Neuron (in vitro differentiated cells): ENCODE data around the gene SPSB4.
"Not testable (repeated sequence)": the region's sequence is repeated elsewhere in the genome, so short reads cannot be mapped to it uniquely, and the experiment has no call there.

ENCODE experiments used
- H2AFZ ChIP-seq: one replicate; pipeline ENCODE4 v1.6.1; 2013; ENCODE audit warnings: low read depth, mild to moderate bottlenecking, inconsistent platforms, low read length, moderate library complexity
- H3K27me3 ChIP-seq: one replicate; pipeline ENCODE4 v1.6.1; 2013; ENCODE audit warnings: low read length; ENCODE audit not compliant: insufficient read depth
- H3K36me3 ChIP-seq: one replicate; pipeline ENCODE4 v1.6.1; 2013; ENCODE audit warnings: low read length; ENCODE audit not compliant: insufficient read depth
- H3K4me1 ChIP-seq: one replicate; pipeline ENCODE4 v1.6.1; 2013; ENCODE audit warnings: low read length; ENCODE audit not compliant: insufficient read depth
- H3K4me3 ChIP-seq: 2 replicates; pipeline ENCODE4 v1.5.1; 2013; ENCODE audit warnings: mild to moderate bottlenecking, low read length, moderate library complexity
- H3K9me3 ChIP-seq: one replicate; pipeline ENCODE4 v1.6.1; 2013; ENCODE audit warnings: low read length

Gene SPSB4

GRCh38 chr3:141110322-141110721 lies 59.2 kb downstream of the SPSB4 start:
- H3K36me3 ChIP-seq = peaks cover 33% of the 10 kb centered on the region
- H2AFZ ChIP-seq = no peak overlapping the region

GRCh38 chr3:141111364-141112155 lies 60.4 kb downstream of the SPSB4 start:
- H2AFZ ChIP-seq = no peak overlapping the region
- peaks cover 33% of the 10 kb centered on the region for H3K36me3 ChIP-seq

More at GRCh38 chr3:141110322-141110721, 59.2 kb downstream of the SPSB4 start:
- Histone ChIP-seq H3K4me3 (no peak overlapping the region), H3K27me3 (no peaks in the 10 kb centered on the region), H3K4me1 (peaks cover 26% of the 10 kb centered on the region), H3K9me3 (peaks cover 16% of the 10 kb centered on the region)

GRCh38 chr3:141112686-141113297 lies 61.6 kb downstream of the SPSB4 start:
- Histone ChIP-seq H2AFZ (no peak overlapping the region), H3K9me3 (peaks cover 16% of the 10 kb centered on the region), H3K4me3 (no peak overlapping the region), H3K36me3 (peaks cover 33% of the 10 kb centered on the region), H3K27me3 (no peaks in the 10 kb centered on the region), H3K4me1 (peaks cover 20% of the 10 kb centered on the region)

More at GRCh38 chr3:141111364-141112155, 60.4 kb downstream of the SPSB4 start:
- Histone ChIP-seq H3K4me3 (no peak overlapping the region), H3K9me3 (peaks cover 16% of the 10 kb centered on the region), H3K27me3 (no peaks in the 10 kb centered on the region), H3K4me1 (peaks cover 23% of the 10 kb centered on the region)

GRCh38 chr3:141113680-141114079 lies 62.5 kb downstream of the SPSB4 start:
- H3K9me3 ChIP-seq = peaks cover 16% of the 10 kb centered on the region
- not testable (repeated sequence) for H3K27me3 ChIP-seq, H2AFZ ChIP-seq, H3K4me3 ChIP-seq
- H3K4me1 ChIP-seq = peaks cover 12% of the 10 kb centered on the region
- peaks cover 33% of the 10 kb centered on the region for H3K36me3 ChIP-seq

GRCh38 chr3:141114179-141114745 lies 63.1 kb downstream of the SPSB4 start:
- no peaks in the 10 kb centered on the region for H3K27me3 ChIP-seq
- H3K9me3 ChIP-seq = peaks cover 14% of the 10 kb centered on the region
- no peak overlapping the region for H3K4me3 ChIP-seq
- H3K4me1 ChIP-seq = peaks cover 7% of the 10 kb centered on the region
- no peak overlapping the region for H2AFZ ChIP-seq
- peaks cover 31% of the 10 kb centered on the region for H3K36me3 ChIP-seq

- Histone ChIP-seq H3K4me1 (peaks cover under 1% of the 10 kb centered on the region), H3K36me3 (peaks cover 24% of the 10 kb centered on the region), H2AFZ (no peak overlapping the region), H3K27me3 (no peaks in the 10 kb centered on the region), H3K4me3 (no peak overlapping the region), H3K9me3 (peaks cover 9% of the 10 kb centered on the region)
These were observed 63.8 kb downstream of the SPSB4 start for GRCh38 chr3:141114816-141115460.

GRCh38 chr3:141115789-141116541 lies 64.8 kb downstream of the SPSB4 start:
- Histone ChIP-seq H3K36me3 (peaks cover 14% of the 10 kb centered on the region), H3K4me3 (no peak overlapping the region), H2AFZ (no peak overlapping the region), H3K9me3 (no peaks in the 10 kb centered on the region), H3K27me3 (no peaks in the 10 kb centered on the region), H3K4me1 (no peaks in the 10 kb centered on the region)

GRCh38 chr3:141116721-141117120 lies 65.6 kb downstream of the SPSB4 start:
- H3K36me3 ChIP-seq = peaks cover 9% of the 10 kb centered on the region

GRCh38 chr3:141117982-141118381 lies 66.8 kb downstream of the SPSB4 start:
- H3K36me3 ChIP-seq, H3K9me3 ChIP-seq, H3K27me3 ChIP-seq, H2AFZ ChIP-seq, H3K4me3 ChIP-seq: not testable (repeated sequence)
- H3K4me1 ChIP-seq = peaks cover 13% of the 10 kb centered on the region

More at GRCh38 chr3:141116721-141117120, 65.6 kb downstream of the SPSB4 start:
- Histone ChIP-seq H3K4me1 (peaks cover 4% of the 10 kb centered on the region), H3K4me3 (no peak overlapping the region), H2AFZ (no peak overlapping the region), H3K27me3 (no peaks in the 10 kb centered on the region), H3K9me3 (no peaks in the 10 kb centered on the region)

GRCh38 chr3:141122455-141123030 lies 71.4 kb downstream of the SPSB4 start:
- H3K27me3 ChIP-seq = no peaks in the 10 kb centered on the region
- H2AFZ ChIP-seq = no peak overlapping the region
- H3K9me3 ChIP-seq = peaks cover 11% of the 10 kb centered on the region
- peaks cover 13% of the 10 kb centered on the region for H3K4me1 ChIP-seq
- H3K36me3 ChIP-seq = peaks cover 20% of the 10 kb centered on the region
- H3K4me3 ChIP-seq = no peak overlapping the region

- Histone ChIP-seq H3K36me3 (peaks cover 20% of the 10 kb centered on the region), H3K27me3 (no peaks in the 10 kb centered on the region), H3K4me3 (no peak overlapping the region), H2AFZ (no peak overlapping the region), H3K4me1 (peaks cover 14% of the 10 kb centered on the region), H3K9me3 (peaks cover 13% of the 10 kb centered on the region)
These were observed 72.7 kb downstream of the SPSB4 start for GRCh38 chr3:141123677-141124410.

- Histone ChIP-seq H3K9me3 (peaks cover 13% of the 10 kb centered on the region), H3K4me3 (no peak overlapping the region), H3K4me1 (peaks cover 23% of the 10 kb centered on the region), H3K36me3 (peaks cover 20% of the 10 kb centered on the region), H3K27me3 (no peaks in the 10 kb centered on the region), H2AFZ (no peak overlapping the region)
These were observed 73.6 kb downstream of the SPSB4 start for GRCh38 chr3:141124715-141125114.
